K562 (cell line): ENCODE measurements around the gene JAKMIP2. TPM values are rescaled to one million over a fixed set of nuclear protein-coding genes. Genes with fewer than 3 reads are reported as not detected.

Experiments
- ATAC-seq: fragments of 200-7000 bp; cut with Tn5 transposase; 3 replicates; pipeline ENCODE4 v1.9.1; 2020; ENCODE audit warnings: moderate library complexity
- BruUV-seq: library from RNA; stranded (reverse); fragments of 400-500 nt; replicated peaks from 2 replicates; lab custom pipeline; 2021; lab: Mats Ljungman, UMichigan
- CTCF ChIA-PET: fragments of 300-600 bp; formaldehyde crosslinking; extraction: SDS; loops from one replicate; lab custom pipeline; 2021; ENCODE audit warnings: low intra/inter-chr PET ratio; lab: Yijun Ruan, JAX
- POLR2A ChIA-PET: fragments of 300-600, 350-650 bp; sonication (Branson Sonifier 250); formaldehyde crosslinking; extraction: SDS; loops from one replicate; lab custom pipeline; 2021; ENCODE audit warnings: antibody characterized with exemption, inconsistent platforms; lab: Yijun Ruan, JAX
- DNase-seq, 4 experiments: peaks; one replicate each; pipeline versions ENCODE4 v3.0.0 to v3.0.0-alpha.2; 2011 to 2018; ENCODE audit warnings: low spot score in 3 of 4, mixed read lengths in 3 of 4; ENCODE audit errors: extremely low read depth in 1 of 4
- FAIRE-seq: peaks from 2 replicates; lab custom pipeline; 2011; peaks lifted over from hg19 to GRCh38; lab: Jason Lieb, UNC
- H2AFZ ChIP-seq: 2 replicates; pipeline ENCODE4 v1.6.0; 2011; ENCODE audit warnings: low read depth, low read length, control low read depth, inconsistent platforms
- H3K27ac ChIP-seq: fragments of 200-600 bp; 3 replicates; pipeline ENCODE4 v1.8.0; 2011; ENCODE audit warnings: low read depth, mild to moderate bottlenecking, control low read depth, inconsistent platforms, low read length, moderate library complexity, mixed read lengths; ENCODE audit errors: extremely low read depth
- H3K27me3 ChIP-seq, 2 experiments: fragments of 300-600 bp in 1 of 2; 2 replicates in 1 of 2; 3 replicates in 1 of 2; pipeline versions ENCODE4 v1.6.0 to v1.8.0; 2011; ENCODE audit warnings: inconsistent platforms in 2 of 2, low read length in 2 of 2, mild to moderate bottlenecking in 1 of 2, mixed read lengths in 1 of 2, moderate library complexity in 1 of 2; ENCODE audit not compliant: control insufficient read depth in 2 of 2, insufficient read depth in 2 of 2
- H3K36me3 ChIP-seq: fragments of 300-600 bp; 3 replicates; pipeline ENCODE4 v1.8.0; 2011; ENCODE audit warnings: mild to moderate bottlenecking, low read length, inconsistent platforms; ENCODE audit not compliant: control insufficient read depth, insufficient read depth
- H3K4me1 ChIP-seq, 2 experiments: fragments of 200-600 bp in 1 of 2; replicated peaks in 1 of 2; 2 replicates in 1 of 2; 3 replicates in 1 of 2; pipeline versions ENCODE4 v1.5.1 to v1.8.0; 2011; ENCODE audit warnings: inconsistent platforms in 2 of 2, low read length in 2 of 2, mild to moderate bottlenecking in 1 of 2, mixed read lengths in 1 of 2, moderate library complexity in 1 of 2; ENCODE audit not compliant: control insufficient read depth in 2 of 2, insufficient read depth in 2 of 2
- H3K4me2 ChIP-seq: 2 replicates; pipeline ENCODE4 v1.6.1; 2011; ENCODE audit warnings: low read length, control low read depth, inconsistent platforms, mixed read lengths; ENCODE audit not compliant: insufficient read depth
- H3K4me3 ChIP-seq: fragments of 200-600 bp; sonication (generic), shearing (Covaris generic); 2 replicates; pipeline ENCODE4 v1.5.1; 2016; ENCODE audit warnings: control low read depth, inconsistent platforms
- H3K79me2 ChIP-seq: fragments of 200-600 bp; 3 replicates; pipeline ENCODE4 v1.8.0; 2011; ENCODE audit warnings: low read length, inconsistent platforms; ENCODE audit not compliant: control insufficient read depth, insufficient read depth
- H3K9ac ChIP-seq, 2 experiments: 2 replicates each; pipeline versions ENCODE4 v1.6.0 to v1.6.1; 2011; ENCODE audit warnings: low read depth in 2 of 2, low read length in 2 of 2, control low read depth in 1 of 2, inconsistent platforms in 1 of 2, mild to moderate bottlenecking in 1 of 2, mixed read lengths in 1 of 2; ENCODE audit not compliant: insufficient read depth in 1 of 2
- H3K9me1 ChIP-seq: one replicate; pipeline ENCODE4 v1.6.0; 2011; ENCODE audit warnings: inconsistent platforms, mild to moderate bottlenecking, low read length, moderate library complexity; ENCODE audit not compliant: control insufficient read depth, insufficient read depth
- H3K9me3 ChIP-seq: replicated peaks from 2 replicates; pipeline ENCODE4 v1.5.1; 2011; ENCODE audit warnings: low read depth, low read length, inconsistent platforms; ENCODE audit not compliant: control insufficient read depth, insufficient read depth
- H4K20me1 ChIP-seq: replicated peaks from 2 replicates; pipeline ENCODE4 v1.6.1; 2011; ENCODE audit warnings: low read length, inconsistent platforms, mixed read lengths; ENCODE audit not compliant: control insufficient read depth, insufficient read depth
- FOXJ2 ChIP-seq: fragments of 200-800 bp; sonication (Bioruptor generic); IDR thresholded peaks from 2 replicates; pipeline ENCODE4 v1.6.1; 2016; ENCODE audit warnings: missing genetic modification characterization, missing compliant biosample characterization
- HMBOX1 ChIP-seq: sonication (generic); IDR thresholded peaks from 2 replicates; pipeline ENCODE4 v1.6.1; 2016
- PBX2 ChIP-seq, 2 experiments: IDR thresholded peaks in 1 of 2; conservative IDR thresholded peaks in 1 of 2; 2 replicates each; pipeline ENCODE4 v1.6.1; 2016; ENCODE audit warnings: low read depth in 2 of 2, mild to moderate bottlenecking in 1 of 2, missing compliant biosample characterization in 1 of 2, missing genetic modification characterization in 1 of 2, moderate library complexity in 1 of 2
- RBM25 ChIP-seq: fragments of 200-400 bp; formaldehyde crosslinking; IDR thresholded peaks from 2 replicates; pipeline ENCODE4 v1.6.1; 2018; ENCODE audit warnings: low read length, low read depth, moderate library complexity; ENCODE audit not compliant: severe bottlenecking
- ZBTB17 ChIP-seq: fragments of 450-650 bp; formaldehyde crosslinking; IDR thresholded peaks from 2 replicates; pipeline ENCODE4 v1.4.0; 2020; ENCODE audit warnings: mild to moderate bottlenecking
- ZBTB33 ChIP-seq: sonication (generic); formaldehyde crosslinking; IDR thresholded peaks from 2 replicates; pipeline ENCODE4 v1.8.1; 2023; ENCODE audit warnings: mild to moderate bottlenecking, missing genetic modification reagents
- ZNF263 ChIP-seq: sonication (generic); formaldehyde crosslinking; IDR thresholded peaks from 2 replicates; pipeline ENCODE4 v1.8.0; 2022; ENCODE audit warnings: mild to moderate bottlenecking, missing genetic modification reagents, borderline replicate concordance
- WGBS: fragments of 100-300 bp; shearing (Covaris generic); methylation state at CpG from one replicate; pipeline ENCODE4 v1.1.6; 2016; ENCODE audit warnings: low coverage, mixed read lengths; ENCODE audit not compliant: insufficient coverage; ENCODE audit errors: missing lambda C conversion rate; 5-methylcytosine and 5-hydroxymethylcytosine counted together
- in situ Hi-C: fragments of 300-500 bp; cut with MboI; formaldehyde crosslinking; loops from 4 replicates; pipeline ENCODE4 v1.15.0; 2018; ENCODE audit warnings: inconsistent platforms, mixed read lengths
- intact Hi-C: fragments of 100-400 bp; cut with micrococcal nuclease; formaldehyde crosslinking; loops from 2 replicates; pipeline ENCODE4 v1.14.2; 2022
- polyA plus RNA-seq, 8 experiments: library from polyadenylated mRNA; depleted of rRNA in 4 of 8; stranded (reverse) in 5 of 8; unstranded in 3 of 8; fragments of >200 nt; fragmentation: Nextera tagmentation in 2 of 8; fragmentation: Illumina TruSeq in 1 of 8; extraction: Ambion mirVana in 2 of 8; extraction: Trizol in 1 of 8; gene quantifications; 2 replicates each; pipeline versions ENCODE4 v1.2.1 to v1.2.3, GENCODE V29; 2011 to 2014; ENCODE audit warnings: inconsistent platforms in 1 of 8, missing spikeins in 1 of 8
- total RNA-seq, 7 experiments: library from RNA; depleted of rRNA in 6 of 7; stranded (reverse); fragments of >200 nt in 6 of 7; fragmentation: Illumina TruSeq in 2 of 7; extraction: Trizol in 2 of 7; gene quantifications; 2 replicates each; pipeline versions ENCODE4 v1.2.1 to v1.2.3, GENCODE V29; 2011 to 2021; ENCODE audit warnings: low replicate concordance in 1 of 7

JAKMIP2 gene
- total and polyA plus RNA-seq, 9 of the 15 experiments (the other 6 are each of a cell fraction or from before 2014, with no cell fraction given): not detected

- CTCF ChIA-PET: no interaction called here
- no peak overlapping the region for H3K27ac ChIP-seq
- no peak for DNase-seq
- no peak overlapping the region for H2AFZ ChIP-seq
- H3K79me2 ChIP-seq: no peaks in the 10 kb centered on the region
- H3K36me3 ChIP-seq: no peaks in the 10 kb centered on the region
- in situ Hi-C loops (no loop called here), intact Hi-C loops (no loop called here)
- ATAC-seq: no peak
- WGBS: 0% methylated on average over 1 of the region's 1 CpG
- FAIRE-seq: no peak
- H3K4me1 ChIP-seq: no peaks in the 10 kb centered on the region
- H4K20me1 ChIP-seq: no peaks in the 10 kb centered on the region
- no TSS peak for BruUV-seq
- no peaks in the 10 kb centered on the region for H3K9me1 ChIP-seq
- TF ChIP-seq HMBOX1 (no peak), ZBTB33 (no peak), RBM25 (no peak), FOXJ2 (tag) (no peak), ZNF263 (no peak), PBX2 (CRISPR knock-in tag; IDR thresholded peaks at IDR 0.05; ENCODE audit: low read depth) (no peak), PBX2 (tag; conservative IDR thresholded peaks at IDR 0.05; ENCODE audit: low read depth) (no peak), ZBTB17 (CRISPR knock-in tag) (no peak)
- TF ChIP-seq, all 486 proteins: peak for 0
- H3K9ac ChIP-seq: no peak overlapping the region
- no peaks in the 10 kb centered on the region for H3K9me3 ChIP-seq
- no peak overlapping the region for H3K4me3 ChIP-seq
- no peaks in the 10 kb centered on the region for H3K27me3 ChIP-seq
- no peak overlapping the region for H3K4me2 ChIP-seq
- POLR2A ChIA-PET: no interaction called here
These were observed 191.4 kb downstream of the JAKMIP2 start for GRCh38 chr5:147591120-147591519.
